HEK293T (cell line): Measurements from ENCODE around the gene ST8SIA6.
"Not testable (repeated sequence)": the region's sequence is repeated elsewhere in the genome, so short reads cannot be mapped to it uniquely, and the experiment has no call there.

Experiments used
- CTCF ChIA-PET: fragments of 350-600 bp; formaldehyde crosslinking; extraction: SDS; loops from one replicate; lab custom pipeline; 2021; ENCODE audit warnings: antibody characterized with exemption, inconsistent platforms; lab: Yijun Ruan, JAX
- POLR2A ChIA-PET: fragments of 350-600 bp; formaldehyde crosslinking; extraction: SDS; loops from one replicate; lab custom pipeline; 2020; ENCODE audit warnings: antibody characterized with exemption, inconsistent platforms; lab: Yijun Ruan, JAX
- DNase-seq: peaks from one replicate; pipeline ENCODE4 v3.0.0; 2012; ENCODE audit warnings: mixed read lengths; ENCODE audit errors: extremely low spot score
- ARNT ChIP-seq: fragments of 450-650 bp; IDR thresholded peaks from 2 replicates; pipeline ENCODE4 v1.6.1; 2017; ENCODE audit warnings: mild to moderate bottlenecking
- BHLHE40 ChIP-seq: fragments of 450-650 bp; IDR thresholded peaks from 2 replicates; pipeline ENCODE4 v1.6.1; 2016; ENCODE audit warnings: mild to moderate bottlenecking, moderate library complexity, borderline replicate concordance
- CTBP1 ChIP-seq: fragments of 450-650 bp; IDR thresholded peaks from 2 replicates; pipeline ENCODE4 v1.6.1; 2016; ENCODE audit warnings: borderline replicate concordance
- ELF4 ChIP-seq: fragments of 450-650 bp; IDR thresholded peaks from 2 replicates; pipeline ENCODE4 v1.6.1; 2017; ENCODE audit warnings: antibody characterized with exemption
- FOXA1 ChIP-seq: fragments of 450-650 bp; IDR thresholded peaks from 2 replicates; pipeline ENCODE4 v1.6.1; 2016; ENCODE audit warnings: mild to moderate bottlenecking
- FOXM1 ChIP-seq: fragments of 450-650 bp; IDR thresholded peaks from 2 replicates; pipeline ENCODE4 v1.6.1; 2017; ENCODE audit warnings: mild to moderate bottlenecking, borderline replicate concordance
- HDGF ChIP-seq: fragments of 450-650 bp; IDR thresholded peaks from 2 replicates; pipeline ENCODE4 v1.6.1; 2017; ENCODE audit warnings: antibody characterized with exemption, borderline replicate concordance
- L3MBTL2 ChIP-seq: fragments of 450-650 bp; conservative IDR thresholded peaks from 2 replicates; pipeline ENCODE4 v1.6.1; 2016; ENCODE audit warnings: mild to moderate bottlenecking
- LEF1 ChIP-seq: fragments of 450-650 bp; IDR thresholded peaks from 2 replicates; pipeline ENCODE4 v1.6.1; 2017; ENCODE audit warnings: mild to moderate bottlenecking, borderline replicate concordance
- NFRKB ChIP-seq: fragments of 450-650 bp; IDR thresholded peaks from 2 replicates; pipeline ENCODE4 v1.6.1; 2016; ENCODE audit warnings: mild to moderate bottlenecking, moderate library complexity
- SP1 ChIP-seq: fragments of 450-650 bp; IDR thresholded peaks from 2 replicates; pipeline ENCODE4 v1.6.1; 2017
- SUZ12 ChIP-seq: fragments of 450-650 bp; IDR thresholded peaks from 2 replicates; pipeline ENCODE4 v1.6.1; 2016; ENCODE audit warnings: mild to moderate bottlenecking
- TARDBP ChIP-seq: fragments of 450-650 bp; IDR thresholded peaks from 2 replicates; pipeline ENCODE4 v1.6.1; 2016
- ZNF384 ChIP-seq: fragments of 450-650 bp; IDR thresholded peaks from 2 replicates; pipeline ENCODE4 v1.6.1; 2016
- TF ChIP-seq, protein P1 (sequence below): fragments of 450-650 bp; IDR thresholded peaks from 2 replicates; pipeline ENCODE4 v1.6.1; 2016

The ST8SIA6 gene

DNA sequence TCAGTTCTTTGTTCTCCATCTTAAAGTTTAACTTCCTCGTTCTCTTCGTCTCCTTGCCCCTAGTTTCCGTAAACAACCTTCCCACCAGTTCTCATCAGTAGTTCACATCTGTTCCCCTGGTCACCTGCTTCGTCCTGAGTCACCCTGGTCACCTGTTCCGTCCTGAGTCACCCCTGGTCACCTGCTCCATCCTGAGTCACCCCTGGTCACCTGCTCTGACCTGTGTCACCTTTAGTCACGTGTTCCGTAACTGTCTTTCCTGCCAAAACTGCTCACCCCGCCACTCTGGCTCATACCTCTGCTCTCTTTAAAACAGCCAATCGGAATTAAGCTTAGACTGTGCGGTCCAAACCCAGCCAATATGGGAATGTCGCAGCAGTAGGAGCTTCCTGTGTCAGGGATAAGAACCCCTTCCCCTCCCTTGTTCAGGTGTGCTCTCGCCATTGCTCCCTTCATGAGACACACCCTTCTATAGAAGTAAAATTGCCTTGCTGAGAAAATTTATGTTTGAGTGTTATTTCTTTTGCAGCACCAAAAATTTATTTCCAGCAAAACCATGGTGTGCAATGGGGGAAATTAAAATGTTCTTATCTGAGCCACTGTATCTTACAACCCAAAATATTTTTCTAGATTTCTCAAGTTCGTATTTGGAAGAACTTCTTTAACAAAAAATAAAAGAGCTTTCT lies 114.1 kb downstream of the ST8SIA6 start:
- ChIA-PET POLR2A (no interaction called here), CTCF (no interaction called here)
- no peak for DNase-seq
- TF ChIP-seq L3MBTL2 (no peak), BHLHE40 (no peak), FOXA1 (no peak), NFRKB (no peak), ARNT (no peak), LEF1 (no peak), TARDBP (no peak), HDGF (no peak), SP1 (no peak)
- TF ChIP-seq, protein P1, sequence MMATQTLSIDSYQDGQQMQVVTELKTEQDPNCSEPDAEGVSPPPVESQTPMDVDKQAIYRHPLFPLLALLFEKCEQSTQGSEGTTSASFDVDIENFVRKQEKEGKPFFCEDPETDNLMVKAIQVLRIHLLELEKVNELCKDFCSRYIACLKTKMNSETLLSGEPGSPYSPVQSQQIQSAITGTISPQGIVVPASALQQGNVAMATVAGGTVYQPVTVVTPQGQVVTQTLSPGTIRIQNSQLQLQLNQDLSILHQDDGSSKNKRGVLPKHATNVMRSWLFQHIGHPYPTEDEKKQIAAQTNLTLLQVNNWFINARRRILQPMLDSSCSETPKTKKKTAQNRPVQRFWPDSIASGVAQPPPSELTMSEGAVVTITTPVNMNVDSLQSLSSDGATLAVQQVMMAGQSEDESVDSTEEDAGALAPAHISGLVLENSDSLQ: no peak

DNA sequence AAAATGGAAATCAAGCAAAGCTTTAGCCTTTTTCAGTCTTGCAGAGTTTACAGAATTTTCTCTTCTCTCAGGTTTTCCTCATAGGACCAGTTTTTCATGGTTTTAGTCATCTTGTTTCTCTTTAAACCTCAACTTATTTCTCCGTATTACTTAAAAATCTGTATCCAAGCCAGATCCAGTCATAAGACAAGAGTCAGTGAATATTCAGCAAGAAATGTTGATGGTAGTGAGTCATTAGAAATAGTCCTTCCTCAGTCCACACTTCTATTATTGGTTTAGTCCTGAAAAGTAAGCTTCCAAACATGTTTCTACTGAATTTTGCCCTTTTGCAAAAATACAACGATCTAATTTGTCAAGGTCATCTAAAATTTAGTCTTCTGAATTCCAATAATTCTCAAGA lies 119.3 kb downstream of the ST8SIA6 start:
- ChIA-PET POLR2A (no interaction called here), CTCF (no interaction called here)
- no peak for DNase-seq
- TF ChIP-seq CTBP1: no peak
- TF ChIP-seq SP1: no peak
- TF ChIP-seq FOXM1: no peak
- no peak for TF ChIP-seq LEF1

DNA sequence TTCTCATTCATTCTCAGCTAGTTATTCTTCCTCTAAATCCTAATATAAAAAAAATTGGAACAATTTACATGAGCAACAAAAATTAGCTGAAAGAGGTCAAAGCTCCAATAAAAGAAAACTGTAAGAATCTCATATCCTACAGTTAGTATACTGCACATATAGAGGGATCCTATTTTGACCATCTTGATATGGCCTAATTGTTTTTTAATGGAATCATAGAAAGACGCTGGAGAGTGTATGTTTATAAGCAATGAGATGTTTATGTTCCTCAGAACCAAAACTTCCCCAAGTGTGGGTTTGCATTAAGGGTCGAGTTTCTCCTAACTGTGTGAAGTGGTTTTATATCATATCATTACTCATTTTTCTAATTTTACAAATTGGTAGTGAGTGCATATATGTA lies 123.9 kb downstream of the ST8SIA6 start:
- no peak for TF ChIP-seq HDGF
- no peak for TF ChIP-seq NFRKB
- no peak for TF ChIP-seq FOXA1
- CTCF ChIA-PET: no interaction called here
- no peak for DNase-seq
- POLR2A ChIA-PET: no interaction called here

DNA sequence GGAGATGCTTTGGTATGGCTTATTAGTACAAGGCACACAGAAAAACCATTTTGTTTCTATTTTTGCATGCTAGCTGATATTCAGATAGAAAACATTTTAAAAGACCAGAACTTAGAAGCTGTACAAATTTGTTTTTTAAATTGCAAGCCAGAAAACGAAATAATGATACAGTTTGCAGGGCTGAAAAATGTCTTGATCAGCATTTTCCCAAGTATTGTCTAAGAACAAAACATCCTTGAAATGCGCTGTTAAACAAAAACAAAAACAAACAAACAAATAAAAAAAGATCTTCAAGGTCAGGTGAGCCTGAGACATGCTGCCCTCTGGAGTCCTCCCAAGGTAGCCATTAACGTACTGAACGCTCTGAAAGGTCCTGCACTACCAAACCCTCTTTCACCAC lies 128.0 kb downstream of the ST8SIA6 start:
- no peak for DNase-seq
- ChIA-PET POLR2A (no interaction called here), CTCF (no interaction called here)
- TF ChIP-seq SP1 (no peak), L3MBTL2 (no peak), SUZ12 (no peak), ELF4 (no peak), ZNF384 (no peak)

DNA sequence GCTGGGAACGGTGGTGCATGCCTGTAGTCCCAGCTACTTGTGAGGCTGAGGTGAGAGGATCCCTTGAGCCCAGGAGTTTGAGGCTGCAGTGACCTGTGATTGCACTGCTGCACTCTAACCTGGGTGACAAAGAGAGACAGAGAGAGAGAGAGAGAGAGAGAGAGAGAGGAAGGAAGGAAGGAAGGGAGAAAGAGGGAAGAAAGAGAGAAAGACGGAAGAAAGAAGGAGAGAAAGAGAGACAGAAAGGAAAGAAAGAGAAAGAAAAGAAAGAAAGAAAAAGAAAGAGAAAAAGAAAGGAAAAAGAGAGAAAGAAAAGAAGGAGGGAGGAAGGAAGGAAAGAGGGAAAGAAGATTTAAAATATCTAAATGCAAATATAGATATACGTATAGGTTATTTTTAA lies 132.4 kb downstream of the ST8SIA6 start:
- POLR2A ChIA-PET, CTCF ChIA-PET, DNase-seq: not testable (repeated sequence)

DNA sequence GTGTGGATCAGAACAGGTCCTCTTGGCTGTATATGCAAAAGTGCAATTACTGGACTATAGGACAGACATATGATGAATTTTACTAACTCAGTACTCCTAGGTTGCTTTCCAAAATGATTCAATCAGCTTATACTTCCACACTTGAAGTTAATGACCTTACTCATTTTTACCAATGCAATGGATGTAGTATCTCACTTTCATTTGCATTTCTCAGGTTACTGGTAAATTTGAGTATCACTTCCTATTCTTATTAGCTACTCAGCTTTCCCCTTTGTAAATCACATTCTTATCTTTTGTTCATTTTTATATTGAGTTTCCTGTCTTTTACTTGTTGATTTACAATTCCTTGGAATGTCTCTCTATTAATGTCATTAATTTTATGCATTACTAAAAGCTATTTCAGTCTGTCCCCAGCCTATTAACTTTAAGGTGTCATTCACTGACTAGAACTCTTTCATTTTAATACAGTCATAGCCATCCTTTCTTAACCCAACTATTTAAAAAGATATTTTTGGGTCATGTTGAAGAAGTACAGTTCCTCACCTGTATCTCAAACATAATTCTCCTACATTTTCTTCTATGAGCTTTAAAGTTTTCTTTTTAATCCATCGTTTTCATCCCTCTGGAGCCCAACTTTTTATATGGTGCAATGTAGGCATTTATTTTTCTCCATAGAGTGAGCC lies 137.8 kb downstream of the ST8SIA6 start:
- CTCF ChIA-PET: no interaction called here

DNA sequence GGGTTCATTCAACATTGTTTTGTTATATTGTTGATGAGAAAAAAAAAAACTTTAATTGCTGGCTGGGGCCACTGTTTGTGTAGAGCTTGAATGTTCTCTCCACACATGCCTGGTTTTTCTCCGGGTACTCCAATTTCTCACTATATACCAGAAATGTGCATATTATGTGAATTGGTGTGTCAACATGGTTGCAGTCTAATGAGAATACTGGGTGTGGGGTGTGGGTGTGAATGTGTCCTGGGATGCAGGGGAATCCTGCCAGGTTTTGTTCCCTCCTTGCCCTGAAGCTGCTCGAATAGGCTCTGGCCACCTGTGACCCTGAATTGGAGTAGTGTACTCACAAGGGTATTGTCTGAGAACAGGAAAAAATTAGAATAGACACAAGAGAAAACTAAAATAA lies 145.0 kb downstream of the ST8SIA6 start:
- POLR2A ChIA-PET: no interaction called here
- TF ChIP-seq BHLHE40 (no peak), SUZ12 (no peak), NFRKB (no peak), SP1 (no peak), L3MBTL2 (no peak), ELF4 (no peak), CTBP1 (no peak), FOXM1 (no peak), TARDBP (no peak), HDGF (no peak)
- TF ChIP-seq, protein P1: no peak
- DNase-seq: no peak
- CTCF ChIA-PET: no interaction called here

More for the DNA sequence above, 137.8 kb downstream of the ST8SIA6 start:
- POLR2A ChIA-PET: no interaction called here
- no peak for DNase-seq
- no peak for TF ChIP-seq SP1
- no peak for TF ChIP-seq FOXA1
- TF ChIP-seq SUZ12: no peak
- TF ChIP-seq, protein P1: no peak
- TF ChIP-seq CTBP1: no peak
- no peak for TF ChIP-seq NFRKB
- TF ChIP-seq L3MBTL2: no peak
- no peak for TF ChIP-seq ELF4
- no peak for TF ChIP-seq LEF1
- TF ChIP-seq ARNT: no peak
- no peak for TF ChIP-seq BHLHE40
- no peak for TF ChIP-seq TARDBP
